Fibroblast of pulmonary artery (primary cell): ENCODE measurements around the gene GCN1.

ENCODE experiments used
- DNase-seq: peaks from one replicate; pipeline ENCODE4 v3.0.0-alpha.2; 2010; ENCODE audit warnings: low read depth
- H3K4me3 ChIP-seq: replicated peaks from 2 replicates; pipeline ENCODE4 v1.5.1; 2011; ENCODE audit warnings: low read depth, mild to moderate bottlenecking, control low read depth, low read length, moderate library complexity
- TF ChIP-seq, protein P1 (sequence below): IDR thresholded peaks from 2 replicates; pipeline ENCODE4 v1.5.1; 2011; ENCODE audit warnings: mild to moderate bottlenecking, control low read depth, low read length, inconsistent platforms; ENCODE audit errors: missing control alignments

GCN1 gene

GRCh38 chr12:120079411-120080400 is 114.8 kb downstream of the GCN1 start:
- no peak overlapping the region for H3K4me3 ChIP-seq
- TF ChIP-seq, protein P1, sequence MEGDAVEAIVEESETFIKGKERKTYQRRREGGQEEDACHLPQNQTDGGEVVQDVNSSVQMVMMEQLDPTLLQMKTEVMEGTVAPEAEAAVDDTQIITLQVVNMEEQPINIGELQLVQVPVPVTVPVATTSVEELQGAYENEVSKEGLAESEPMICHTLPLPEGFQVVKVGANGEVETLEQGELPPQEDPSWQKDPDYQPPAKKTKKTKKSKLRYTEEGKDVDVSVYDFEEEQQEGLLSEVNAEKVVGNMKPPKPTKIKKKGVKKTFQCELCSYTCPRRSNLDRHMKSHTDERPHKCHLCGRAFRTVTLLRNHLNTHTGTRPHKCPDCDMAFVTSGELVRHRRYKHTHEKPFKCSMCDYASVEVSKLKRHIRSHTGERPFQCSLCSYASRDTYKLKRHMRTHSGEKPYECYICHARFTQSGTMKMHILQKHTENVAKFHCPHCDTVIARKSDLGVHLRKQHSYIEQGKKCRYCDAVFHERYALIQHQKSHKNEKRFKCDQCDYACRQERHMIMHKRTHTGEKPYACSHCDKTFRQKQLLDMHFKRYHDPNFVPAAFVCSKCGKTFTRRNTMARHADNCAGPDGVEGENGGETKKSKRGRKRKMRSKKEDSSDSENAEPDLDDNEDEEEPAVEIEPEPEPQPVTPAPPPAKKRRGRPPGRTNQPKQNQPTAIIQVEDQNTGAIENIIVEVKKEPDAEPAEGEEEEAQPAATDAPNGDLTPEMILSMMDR: no peak
- DNase-seq: no peak

GRCh38 chr12:120078868-120079267 is 115.6 kb downstream of the GCN1 start:
- H3K4me3 ChIP-seq: no peak overlapping the region
- DNase-seq: no peak
- TF ChIP-seq, protein P1: no peak

DNA sequence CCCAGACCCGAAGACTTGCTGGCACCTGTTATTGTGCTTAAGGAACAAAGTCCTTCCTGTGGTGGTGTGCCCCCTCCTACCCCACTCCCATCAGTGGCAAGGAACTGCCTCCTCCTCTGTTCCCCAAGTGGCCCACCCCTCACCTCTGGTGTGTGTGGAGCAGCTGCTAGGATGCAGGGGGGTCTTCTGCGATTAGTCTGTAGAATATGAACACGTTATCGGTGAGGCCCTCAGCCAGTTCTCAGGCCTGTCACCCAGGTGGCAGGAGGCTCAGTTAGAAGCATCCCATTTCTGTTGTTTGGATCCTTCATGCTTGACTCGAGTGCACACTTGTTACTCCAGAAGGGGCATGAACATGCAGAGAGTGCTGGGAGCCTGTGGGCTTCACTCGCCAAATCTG is 117.3 kb downstream of the GCN1 start:
- no peak for DNase-seq
- H3K4me3 ChIP-seq: no peak overlapping the region
- TF ChIP-seq, protein P1: no peak
